HG02852 (cell line): Measurements from ENCODE around the gene CDC42.

ENCODE experiments used
- ATAC-seq: cut with Tn5 transposase; IDR thresholded peaks from one replicate; pipeline ENCODE4 v1.9.1; 2021; ENCODE audit warnings: mild to moderate bottlenecking, moderate library complexity; ENCODE audit not compliant: unreplicated experiment

CDC42 gene

DNA sequence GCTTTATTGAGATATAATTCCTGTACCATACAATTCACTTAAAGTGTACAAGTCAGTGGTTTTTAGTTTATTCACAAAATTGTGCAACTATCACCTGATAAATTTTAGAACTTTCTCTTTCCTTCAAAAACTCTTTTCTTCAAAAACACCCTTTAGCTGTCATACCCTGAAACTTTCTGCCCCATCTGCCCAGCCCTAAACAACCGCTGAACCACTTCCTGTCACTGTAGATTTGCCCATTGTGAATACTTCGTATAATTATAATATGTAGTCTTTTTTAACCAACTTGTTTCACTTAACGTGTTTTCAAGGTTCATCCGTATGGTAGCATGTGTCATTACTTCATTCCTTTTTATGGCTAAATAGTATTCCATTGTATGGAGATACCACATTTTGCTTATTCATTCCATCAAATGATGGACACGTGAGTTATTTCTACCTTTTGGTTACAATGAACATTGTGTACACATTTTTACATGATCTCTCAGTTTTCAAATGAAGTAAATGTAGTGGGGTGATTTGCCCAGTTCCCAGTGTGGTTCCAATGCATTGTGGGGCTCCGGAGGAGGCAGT lies 52.4 kb downstream of the CDC42 start:
- no peak for ATAC-seq

DNA sequence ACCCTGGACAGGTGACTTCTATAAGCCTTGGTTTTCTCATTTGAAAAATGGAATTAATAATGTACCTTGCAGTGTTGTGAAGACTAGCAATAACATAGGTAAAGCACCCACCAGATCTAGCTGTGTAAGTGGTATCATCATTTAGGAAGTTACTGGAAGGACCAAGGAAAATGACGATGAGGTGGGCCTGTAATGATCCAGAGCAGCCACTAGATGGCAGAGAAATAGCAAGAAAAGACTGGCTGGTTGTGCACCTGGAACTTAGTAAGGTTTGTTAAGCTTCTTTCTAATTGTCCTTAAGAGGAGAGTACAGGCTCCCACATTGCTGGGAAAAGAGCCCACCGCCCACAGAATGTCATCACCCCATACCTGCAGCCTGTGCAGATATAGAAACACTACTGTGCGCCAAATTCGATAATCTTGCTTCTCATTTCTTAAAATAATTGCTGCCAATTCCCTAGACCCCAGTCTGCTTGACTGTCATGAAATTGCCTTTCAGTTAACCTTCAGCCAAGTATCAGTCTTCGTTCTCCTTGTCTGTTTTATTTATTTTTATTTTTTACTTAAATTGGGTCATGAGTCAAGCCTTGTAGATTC lies 53.2 kb downstream of the CDC42 start:
- ATAC-seq: no peak

DNA sequence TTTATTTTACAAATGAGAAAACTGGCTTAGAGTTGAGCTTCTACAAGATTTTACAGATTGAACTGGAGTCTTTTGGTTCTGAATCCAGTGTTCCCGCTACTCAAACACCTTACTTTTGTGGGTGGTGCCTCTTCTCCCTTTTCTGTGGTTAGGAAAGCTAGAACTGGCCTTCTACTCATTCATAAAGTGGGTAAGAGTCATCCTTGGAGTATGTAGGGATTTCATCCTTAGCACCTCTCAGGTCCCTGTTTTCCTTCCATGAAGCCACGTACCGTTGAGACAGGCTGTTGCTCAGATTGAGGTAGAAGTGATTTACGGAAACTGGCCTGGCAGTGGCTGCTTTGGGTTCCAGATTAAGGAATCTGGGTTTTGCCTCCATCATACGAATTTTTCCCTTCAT lies 54.6 kb downstream of the CDC42 start:
- ATAC-seq: no peak

DNA sequence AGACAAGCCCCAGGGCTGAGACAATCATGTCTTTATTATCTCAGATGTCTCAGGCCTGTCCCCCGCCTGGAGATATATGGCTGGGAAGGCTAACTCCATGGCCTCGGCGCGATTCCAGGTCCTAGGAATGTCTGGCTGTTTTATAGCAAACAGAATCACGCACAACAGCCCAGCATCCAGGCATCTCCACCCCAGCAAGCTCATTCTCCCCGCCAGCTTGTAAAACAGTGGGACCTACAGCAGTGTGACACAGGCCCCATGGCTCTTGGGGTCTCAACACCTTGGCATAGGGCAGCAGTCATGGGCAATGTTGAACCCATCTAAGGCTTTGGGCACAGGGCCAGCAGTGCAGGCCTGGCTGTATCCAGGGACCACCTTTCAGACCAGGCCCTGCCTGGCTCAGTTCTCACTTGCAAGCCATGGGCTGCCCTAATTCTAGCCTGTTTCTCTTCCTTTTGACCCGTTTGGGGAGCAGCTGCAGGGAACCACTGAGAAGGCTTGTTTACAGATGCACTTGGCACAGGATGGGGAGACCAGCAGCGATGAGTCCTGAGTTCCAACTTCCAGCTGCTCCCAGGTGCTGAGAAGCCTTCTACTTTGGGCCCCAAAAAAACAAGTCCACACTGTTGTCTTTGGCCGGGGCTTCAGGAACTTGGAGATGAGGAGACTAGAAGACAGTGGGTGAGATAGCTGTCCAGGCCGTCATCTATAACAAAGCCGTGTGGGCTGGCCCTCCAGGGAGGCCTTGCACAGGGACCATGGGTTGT lies 56.0 kb downstream of the CDC42 start:
- ATAC-seq: no peak

DNA sequence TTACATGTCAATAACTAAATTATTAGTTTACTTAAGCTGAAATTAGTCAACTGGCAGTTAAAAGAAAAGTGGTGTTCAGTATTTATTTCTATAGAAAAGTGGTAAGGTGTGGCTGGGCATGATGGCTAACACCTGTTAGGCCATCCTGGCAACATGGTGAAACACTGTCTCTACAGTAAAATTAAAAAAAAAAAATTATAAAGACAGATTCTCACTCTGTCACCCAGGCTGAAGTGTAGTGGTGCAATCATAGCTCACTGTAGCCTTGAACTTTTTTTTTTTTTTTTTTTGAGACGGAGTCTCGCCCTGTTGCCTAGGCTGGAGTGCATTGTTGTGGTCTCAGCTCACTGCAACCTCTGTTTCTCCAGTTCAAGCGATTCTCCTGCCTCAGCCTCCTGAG lies 57.5 kb downstream of the CDC42 start:
- ATAC-seq: no peak

DNA sequence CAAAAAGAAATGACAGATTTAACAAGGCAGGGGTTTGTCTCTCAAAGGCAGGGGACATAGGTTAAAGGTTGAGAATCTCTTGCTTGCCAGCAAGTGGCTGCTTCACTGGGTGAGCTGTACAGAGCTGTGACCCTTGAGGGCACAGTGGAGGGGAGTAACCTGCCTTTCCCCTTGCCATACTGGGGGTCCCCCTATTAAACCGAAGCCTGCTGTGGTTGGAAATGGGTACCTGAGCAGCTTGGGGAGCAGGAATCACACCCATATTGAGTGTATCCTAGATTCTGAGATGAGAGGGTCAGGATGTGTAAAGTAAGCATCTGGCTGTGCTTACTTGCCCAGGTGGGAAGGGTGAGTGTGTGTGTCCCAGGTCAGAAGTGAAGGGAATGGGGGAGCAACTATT lies 58.6 kb downstream of the CDC42 start:
- ATAC-seq: no peak

DNA sequence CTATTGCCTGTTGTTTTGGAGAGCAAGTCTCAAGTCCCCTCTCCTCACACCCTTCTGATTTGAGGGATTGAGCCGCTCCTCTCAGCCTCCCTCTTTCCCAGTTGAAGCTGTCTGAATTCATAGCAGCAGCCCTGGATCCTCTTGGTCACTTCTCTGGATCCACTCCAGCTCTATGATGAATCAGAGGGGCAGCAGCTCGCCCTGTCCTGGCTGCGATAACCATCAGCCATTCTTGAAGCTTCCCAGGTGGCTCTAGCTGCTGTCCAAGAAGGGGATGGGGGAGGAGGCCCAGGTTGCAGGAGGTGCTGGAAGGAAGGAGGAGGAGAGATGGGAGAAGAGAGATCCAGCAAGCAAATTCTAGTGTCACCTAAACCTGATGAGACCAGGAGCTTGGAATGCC lies 59.1 kb downstream of the CDC42 start:
- ATAC-seq: no peak

DNA sequence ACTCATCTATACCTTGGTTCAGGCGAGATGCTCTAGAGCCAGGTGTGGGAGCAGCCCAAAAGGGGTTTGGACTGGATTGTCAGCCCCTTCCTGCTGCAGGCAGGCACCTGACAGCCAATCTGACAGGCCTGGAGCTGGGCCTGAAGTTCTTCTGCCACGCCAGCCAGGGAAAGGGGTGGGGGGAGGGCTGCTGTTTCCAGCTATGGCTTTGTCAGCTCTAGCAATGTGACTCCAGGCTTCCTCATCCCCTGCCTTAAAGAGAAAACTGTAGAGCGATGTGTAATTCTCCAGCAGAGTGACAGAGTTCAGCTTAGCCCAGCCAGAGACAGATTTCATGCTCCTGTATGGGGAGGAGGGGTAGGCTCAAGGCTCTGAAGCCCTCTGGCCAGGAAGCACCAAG lies 60.0 kb downstream of the CDC42 start:
- no peak for ATAC-seq

DNA sequence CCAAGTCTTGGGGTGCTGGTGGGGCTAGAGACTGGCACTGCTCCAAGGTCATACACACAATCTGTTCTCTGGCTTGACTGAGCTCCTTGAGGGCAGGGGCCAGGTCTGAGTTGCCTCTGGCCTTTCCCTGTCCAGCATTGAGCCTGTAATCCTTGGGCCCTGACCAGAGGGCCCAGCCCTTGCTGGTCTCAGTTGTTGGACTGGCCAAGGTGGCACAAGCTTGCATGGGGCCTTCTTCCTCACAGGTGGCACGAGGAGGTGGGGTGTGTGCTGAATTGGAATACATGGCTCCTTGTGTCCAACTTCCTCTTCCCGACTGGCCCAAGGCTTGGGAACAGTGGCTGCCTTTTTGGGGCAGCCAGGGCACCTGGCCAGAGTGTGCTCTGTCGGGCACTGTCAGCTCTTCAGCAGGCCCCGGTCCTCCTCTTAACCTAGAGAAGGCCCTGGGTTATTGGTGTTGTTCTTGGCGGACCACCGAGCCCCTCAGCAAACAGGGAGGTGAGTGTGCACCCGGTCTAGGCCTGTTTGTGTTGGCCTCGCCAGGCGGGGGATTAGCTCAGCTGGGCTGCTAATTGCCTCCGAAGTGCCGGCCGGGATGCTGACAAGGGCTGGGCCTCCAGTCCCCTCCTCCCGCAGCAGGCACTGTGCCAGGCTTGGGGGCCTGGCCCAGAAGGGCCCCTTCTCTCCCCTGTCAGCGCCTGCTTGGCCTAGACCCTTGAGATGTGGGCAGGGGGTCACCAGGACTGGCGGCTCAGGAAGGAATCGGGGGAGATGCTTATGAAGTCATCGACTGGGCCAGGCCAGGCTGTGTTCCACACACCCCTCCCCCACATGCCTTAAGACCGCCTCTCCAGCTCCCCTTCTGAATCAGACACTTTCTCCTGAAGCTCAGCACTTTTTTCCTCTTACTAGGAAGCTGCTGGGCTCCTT lies 61.8 kb downstream of the CDC42 start:
- ATAC-seq: no peak

DNA sequence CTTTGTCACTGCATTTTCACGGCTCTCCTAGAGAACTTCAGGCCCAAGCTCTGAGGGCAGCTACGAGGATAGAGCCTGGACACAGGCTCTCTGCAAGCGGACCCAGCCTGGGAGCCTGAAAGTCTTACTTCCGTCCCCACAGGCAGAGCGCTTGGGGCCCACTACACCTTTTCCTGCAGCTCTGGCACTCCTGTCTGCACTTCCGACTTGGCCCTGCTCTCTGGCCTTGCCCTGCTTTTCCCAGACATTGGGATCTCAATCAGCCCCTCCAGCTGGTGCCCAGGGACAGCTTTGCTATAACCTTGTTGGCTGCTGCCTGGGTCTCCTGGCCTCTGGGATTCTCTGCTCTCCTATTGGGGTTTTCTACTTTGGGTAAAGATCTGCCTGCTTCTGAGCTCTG lies 62.8 kb downstream of the CDC42 start:
- ATAC-seq: no peak

DNA sequence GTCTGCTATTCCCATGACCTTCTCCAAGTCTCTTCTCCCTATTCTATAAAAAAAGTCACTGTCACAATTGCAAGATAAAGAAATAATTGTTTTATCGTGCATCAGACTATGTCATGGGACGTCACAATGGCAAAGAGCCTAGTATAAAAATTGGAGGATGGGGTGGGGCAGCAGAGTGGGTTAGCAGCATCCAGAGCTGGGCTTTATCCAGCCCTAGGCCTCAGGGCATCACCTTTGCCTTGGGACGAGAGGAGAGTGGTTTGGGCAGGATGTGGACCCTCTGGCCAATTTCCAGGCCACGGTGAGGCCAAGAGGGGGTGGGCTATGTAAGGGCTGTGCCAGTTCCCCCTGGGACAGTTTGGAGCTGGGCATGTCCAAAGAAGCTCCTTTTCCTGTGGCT lies 64.7 kb downstream of the CDC42 start:
- ATAC-seq: no peak

DNA sequence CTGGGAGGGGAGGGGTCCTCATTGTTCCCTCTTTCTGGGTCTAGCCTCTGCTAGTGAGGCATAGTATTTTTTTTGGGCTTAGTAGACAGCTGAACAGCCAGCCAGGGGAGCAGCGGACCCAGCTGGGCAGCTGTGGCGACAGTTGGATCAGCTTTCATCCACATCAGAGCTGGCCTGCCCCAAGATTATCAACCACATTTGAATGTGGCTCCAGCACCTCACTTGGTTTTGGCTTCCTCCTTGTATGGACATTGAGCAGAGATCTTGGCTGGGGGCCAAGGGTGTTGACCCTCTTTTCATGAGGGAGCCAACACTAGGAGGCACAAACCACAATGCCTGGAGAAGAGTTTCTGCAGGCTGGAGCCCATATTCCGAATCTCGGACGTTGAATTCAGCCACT lies 65.3 kb downstream of the CDC42 start:
- no peak for ATAC-seq

DNA sequence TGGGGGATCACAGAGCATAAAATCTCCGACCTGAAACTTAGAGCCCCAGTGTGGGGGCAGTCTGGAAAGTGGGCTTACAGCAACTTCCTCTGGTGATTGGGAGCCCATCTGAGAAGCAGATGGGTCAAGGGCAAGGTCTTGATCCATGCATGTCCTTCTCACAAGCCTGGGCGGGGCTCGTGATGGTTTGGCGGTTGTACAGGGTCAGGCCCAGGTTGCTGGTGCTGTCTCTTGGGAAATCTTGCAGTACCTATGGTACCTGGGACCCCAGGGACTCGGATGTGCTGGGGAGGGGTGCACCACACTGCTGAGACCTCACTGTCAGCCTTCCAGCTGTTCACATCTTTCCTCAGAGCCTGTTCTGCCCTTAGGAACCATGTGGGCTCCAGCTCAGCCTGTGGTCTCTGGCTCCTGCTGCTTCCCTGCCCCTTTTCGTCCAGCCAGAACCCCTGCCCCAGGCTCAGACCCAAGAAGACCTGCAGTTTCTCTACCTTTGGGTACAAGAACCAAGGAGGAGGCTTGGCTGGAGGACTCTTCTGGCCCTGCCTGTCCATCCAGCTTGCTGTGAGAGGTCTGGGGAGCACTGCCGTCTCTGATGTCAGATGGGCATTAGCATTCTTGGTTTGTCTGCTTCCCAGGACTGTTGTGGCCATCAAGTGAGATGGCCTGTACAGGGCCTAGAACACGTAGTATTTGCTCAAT lies 65.9 kb downstream of the CDC42 start:
- no peak for ATAC-seq

DNA sequence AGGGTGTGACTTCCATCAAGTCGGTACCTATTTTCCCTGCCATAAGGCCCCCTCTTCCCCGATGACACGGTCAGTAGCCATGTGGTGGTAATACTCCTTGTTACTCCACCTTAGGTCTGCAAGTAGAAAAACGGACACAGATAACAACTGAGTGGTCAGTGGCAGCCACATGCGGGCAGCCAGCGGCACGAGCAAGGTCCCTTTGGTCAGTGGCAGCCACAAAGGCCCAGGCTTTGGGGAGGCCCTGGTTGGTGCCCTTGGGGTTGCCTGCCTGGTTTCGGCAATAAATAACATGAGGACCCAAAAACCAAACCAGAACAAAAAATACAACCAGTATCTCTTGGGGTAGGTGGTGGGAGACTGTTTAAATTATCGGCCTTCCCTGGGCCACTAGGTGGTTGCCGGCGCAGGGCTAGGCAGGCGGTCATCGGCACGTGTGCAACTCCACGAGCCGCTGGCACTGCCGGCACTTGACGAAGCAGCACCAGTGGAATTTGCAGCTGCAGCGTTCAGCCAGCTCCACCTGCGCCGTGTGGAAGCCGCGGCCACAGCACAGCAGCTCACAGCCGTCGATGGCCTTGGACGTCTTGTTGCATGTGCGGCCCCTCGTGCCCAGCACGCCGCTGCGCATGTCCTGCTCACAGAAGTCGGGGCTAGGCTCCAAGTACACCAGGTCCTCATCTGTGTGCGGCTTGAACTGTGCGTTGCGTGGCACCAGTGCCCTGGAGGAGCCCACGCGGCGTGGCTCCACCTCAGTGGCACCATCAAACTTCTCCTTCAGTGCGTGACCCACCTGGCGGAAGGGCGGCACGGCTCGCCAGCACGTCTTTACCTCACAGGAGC lies 67.3 kb downstream of the CDC42 start:
- no peak for ATAC-seq

DNA sequence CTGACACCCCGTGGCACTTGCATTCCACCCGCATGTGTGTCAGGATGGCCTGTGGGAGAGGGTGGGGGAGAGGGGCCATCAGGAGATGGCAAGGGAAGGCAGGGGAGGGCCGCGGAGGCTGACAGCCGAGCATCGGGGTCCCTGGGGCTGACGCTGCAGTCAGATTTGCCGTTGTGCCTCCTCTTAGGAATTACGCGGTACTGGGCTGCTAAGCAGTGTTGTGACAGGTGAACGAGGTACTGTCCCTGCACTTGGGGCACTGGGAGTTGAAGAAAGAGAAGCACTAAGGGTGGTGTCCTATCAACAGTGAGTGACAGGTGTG lies 67.9 kb downstream of the CDC42 start:
- ATAC-seq: no peak

DNA sequence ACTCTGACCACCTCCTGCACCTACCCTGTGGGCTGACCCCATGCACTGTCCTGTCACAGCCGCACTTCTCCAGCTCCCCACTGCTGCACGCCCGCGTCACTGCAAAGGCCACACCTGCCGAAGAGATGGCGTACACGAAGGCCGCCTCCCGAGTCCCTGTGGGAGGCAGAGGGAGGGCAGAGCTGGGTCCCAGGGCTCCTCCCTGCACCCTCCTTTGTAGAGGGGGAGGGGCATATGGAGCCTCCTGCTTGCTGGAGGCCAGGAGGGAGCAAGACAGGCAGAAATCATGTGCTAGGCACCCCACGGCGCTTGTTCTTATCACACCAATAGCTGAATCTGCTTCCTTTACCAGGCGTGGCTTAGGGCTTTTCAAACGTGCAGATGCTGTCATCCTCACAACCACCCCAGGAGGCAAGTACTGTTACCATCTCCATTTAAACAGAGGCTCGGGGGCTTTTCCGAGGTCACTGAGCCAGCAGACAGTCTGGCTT lies 69.0 kb downstream of the CDC42 start:
- ATAC-seq: no peak

DNA sequence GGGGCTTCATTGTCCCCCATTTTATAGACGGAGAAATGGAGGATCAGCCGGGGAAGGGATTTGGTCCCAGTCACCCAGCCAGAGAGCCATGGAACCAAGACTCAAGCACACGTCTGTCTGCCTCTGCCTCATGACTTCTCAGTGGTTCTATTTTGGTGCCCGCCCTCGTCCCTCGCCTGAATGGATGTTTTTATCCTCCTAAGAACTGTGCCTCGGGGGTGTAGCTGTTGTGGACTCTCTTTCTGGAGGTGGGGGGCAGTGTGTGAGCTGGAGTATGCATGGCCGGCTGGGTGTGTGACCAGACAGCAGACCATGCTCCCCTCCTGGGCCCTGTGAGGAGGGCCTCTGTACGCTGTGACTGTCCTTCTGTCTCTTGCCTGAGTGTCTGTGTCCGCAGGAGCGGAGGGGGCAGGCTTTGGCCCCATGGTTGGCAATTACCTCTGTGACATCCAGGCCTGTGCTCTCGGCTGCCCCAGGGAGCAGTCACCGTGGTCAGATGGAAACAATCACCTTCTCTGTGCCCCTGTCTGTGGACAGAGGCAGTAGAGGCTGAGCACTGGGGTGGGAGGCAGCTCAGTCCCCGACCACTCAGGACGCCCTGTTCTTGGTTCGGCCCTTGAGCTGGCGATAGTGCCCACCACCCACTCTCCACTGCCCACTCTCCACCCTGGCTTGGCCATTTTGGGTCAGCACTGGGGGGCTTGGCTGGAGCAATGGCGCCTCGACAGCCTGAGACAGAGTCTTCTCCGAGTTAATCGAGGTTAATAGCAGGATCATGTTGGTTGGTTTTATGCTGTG lies 70.0 kb downstream of the CDC42 start:
- no peak for ATAC-seq

DNA sequence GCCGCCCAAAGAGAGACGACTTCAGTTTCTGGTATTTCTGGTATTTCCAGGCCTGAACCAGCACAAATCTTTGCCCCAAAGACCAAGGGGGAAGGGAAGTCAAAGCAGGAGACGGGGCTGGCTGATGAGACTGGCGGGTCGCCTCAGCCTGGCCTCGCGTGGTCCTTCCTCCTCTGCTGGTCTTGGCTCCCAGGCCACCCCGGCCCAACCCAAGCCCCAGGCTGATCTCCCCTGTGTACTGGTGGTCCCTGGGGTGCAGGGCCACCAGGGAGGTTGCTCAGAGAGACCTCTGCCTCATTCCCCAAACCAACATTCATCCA lies 70.5 kb downstream of the CDC42 start:
- no peak for ATAC-seq

DNA sequence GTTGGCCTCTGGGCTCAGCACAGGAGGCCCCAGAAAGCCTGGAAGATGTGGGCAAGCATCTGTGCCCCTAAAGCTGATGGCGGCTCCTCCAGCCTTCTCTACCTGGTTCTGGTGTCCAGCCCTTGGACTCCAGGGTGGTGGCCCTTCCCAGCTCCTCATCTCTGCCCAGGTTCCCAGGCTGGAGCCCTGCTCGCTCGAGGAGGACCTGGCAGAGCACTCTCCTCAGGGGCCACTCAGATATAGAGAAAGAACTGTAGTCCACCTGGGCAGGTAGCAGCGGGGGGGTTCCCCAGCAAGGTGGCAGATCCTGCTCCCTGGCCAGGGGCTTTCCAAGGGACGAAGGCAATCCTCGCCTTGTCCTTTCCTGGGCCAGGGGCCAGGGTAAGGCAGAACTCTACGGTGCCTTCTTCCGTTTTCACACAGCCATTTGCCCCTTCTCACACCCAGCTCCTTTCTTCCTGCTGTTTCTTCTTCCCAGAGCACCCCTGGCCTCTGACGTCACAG lies 71.4 kb downstream of the CDC42 start:
- ATAC-seq: no peak
